ENCODE data around the gene MAGOHB. TPM values are rescaled to one million over a fixed set of nuclear protein-coding genes. Genes with fewer than 3 reads are reported as not detected.
"Not testable (repeated sequence)": the region's sequence is repeated elsewhere in the genome, so short reads cannot be mapped to it uniquely, and the experiment has no call there.

MAGOHB gene
- polyA plus RNA-seq, 4 donors = 4.9 to 27.7 (median 20.7) TPM

GRCh38 chr12:10611258-10611657 lies 2.2 kb downstream of the MAGOHB start:
- DNase-seq = not testable (repeated sequence)

GRCh38 chr12:10610188-10610587 lies 3.2 kb downstream of the MAGOHB start:
- Histone ChIP-seq H3K27ac (ENCODE audit: low read depth in 1 of 3, low read length in 2 of 3) (no peak overlapping the region), H3K27me3 (ENCODE audit: control insufficient read depth in 3 of 3, insufficient read depth in 3 of 3, low read length in 3 of 3) (no peaks in the 10 kb centered on the region), H3K4me1 (ENCODE audit: control insufficient read depth in 3 of 3, insufficient read depth in 2 of 3, low read depth in 1 of 3, low read length in 2 of 3) (peaks cover 0 to 4% (median 2%) of the 10 kb centered on the region in 3 donors), H3K36me3 (ENCODE audit: control insufficient read depth in 3 of 3, insufficient read depth in 2 of 3, low read depth in 1 of 3, low read length in 3 of 3) (peaks cover 2 to 6% (median 2%) of the 10 kb centered on the region in 3 donors), H3K9me3 (ENCODE audit: control insufficient read depth in 2 of 2, insufficient read depth in 1 of 2, low read depth in 1 of 2, low read length in 1 of 2) (no peaks in the 10 kb centered on the region), H3K4me3 (ENCODE audit: low read depth in 1 of 3, low read length in 3 of 3) (no peak overlapping the region)
- FAIRE-seq = no peak
- WGBS, 3 donors = 69 to 84% (median 75%) methylated on average over 3 of the region's 3 CpGs
- DNase-seq = no peak

More at GRCh38 chr12:10611258-10611657, 2.2 kb downstream of the MAGOHB start:
- WGBS, 3 donors = 77 to 87% (median 83%) methylated on average over 4 of the region's 4 CpGs
- H3K4me3 ChIP-seq (ENCODE audit: low read depth in 1 of 3, low read length in 3 of 3); H3K4me1 ChIP-seq (ENCODE audit: control insufficient read depth in 3 of 3, insufficient read depth in 2 of 3, low read depth in 1 of 3, low read length in 2 of 3); H3K9me3 ChIP-seq (ENCODE audit: control insufficient read depth in 2 of 2, insufficient read depth in 1 of 2, low read depth in 1 of 2, low read length in 1 of 2); H3K27me3 ChIP-seq (ENCODE audit: control insufficient read depth in 3 of 3, insufficient read depth in 3 of 3, low read length in 3 of 3); H3K36me3 ChIP-seq (ENCODE audit: control insufficient read depth in 3 of 3, insufficient read depth in 2 of 3, low read depth in 1 of 3, low read length in 3 of 3); H3K27ac ChIP-seq (ENCODE audit: low read depth in 1 of 3, low read length in 2 of 3); FAIRE-seq: not testable (repeated sequence)

GRCh38 chr12:10607885-10608458 lies 5.4 kb downstream of the MAGOHB start:
- WGBS, 3 donors = 88 to 91% (median 90%) methylated on average over 3 of the region's 3 CpGs
- Histone ChIP-seq H3K9me3 (ENCODE audit: control insufficient read depth in 2 of 2, insufficient read depth in 1 of 2, low read depth in 1 of 2, low read length in 1 of 2) (no peaks in the 10 kb centered on the region), H3K27me3 (ENCODE audit: control insufficient read depth in 3 of 3, insufficient read depth in 3 of 3, low read length in 3 of 3) (no peaks in the 10 kb centered on the region), H3K27ac (ENCODE audit: low read depth in 1 of 3, low read length in 2 of 3) (no peak overlapping the region), H3K4me1 (ENCODE audit: control insufficient read depth in 3 of 3, insufficient read depth in 2 of 3, low read depth in 1 of 3, low read length in 2 of 3) (peaks cover 0 to 4% (median 2%) of the 10 kb centered on the region in 3 donors), H3K36me3 (ENCODE audit: control insufficient read depth in 3 of 3, insufficient read depth in 2 of 3, low read depth in 1 of 3, low read length in 3 of 3) (peaks cover 2 to 8% (median 2%) of the 10 kb centered on the region in 3 donors), H3K4me3 (ENCODE audit: low read depth in 1 of 3, low read length in 3 of 3) (no peak overlapping the region)
- peak in 1 of 2 donors; percentile 4 for DNase-seq
- no peak for FAIRE-seq

GRCh38 chr12:10601860-10602259 lies 11.5 kb downstream of the MAGOHB start:
- 90 to 96% (median 93%) methylated on average over 2 of the region's 2 CpGs for WGBS, 3 donors
- Histone ChIP-seq H3K27me3 (ENCODE audit: control insufficient read depth in 3 of 3, insufficient read depth in 3 of 3, low read length in 3 of 3) (no peaks in the 10 kb centered on the region), H3K9me3 (ENCODE audit: control insufficient read depth in 2 of 2, insufficient read depth in 1 of 2, low read depth in 1 of 2, low read length in 1 of 2) (no peaks in the 10 kb centered on the region), H3K36me3 (ENCODE audit: control insufficient read depth in 3 of 3, insufficient read depth in 2 of 3, low read depth in 1 of 3, low read length in 3 of 3) (peaks cover 0 to 2% (median 0%) of the 10 kb centered on the region in 3 donors), H3K27ac (ENCODE audit: low read depth in 1 of 3, low read length in 2 of 3) (no peak overlapping the region), H3K4me3 (ENCODE audit: low read depth in 1 of 3, low read length in 3 of 3) (no peak overlapping the region), H3K4me1 (ENCODE audit: control insufficient read depth in 3 of 3, insufficient read depth in 2 of 3, low read depth in 1 of 3, low read length in 2 of 3) (no peaks in the 10 kb centered on the region)
- no peak for DNase-seq
- no peak for FAIRE-seq

GRCh38 chr12:10600988-10601387 lies 12.4 kb downstream of the MAGOHB start:
- Histone ChIP-seq H3K36me3 (ENCODE audit: control insufficient read depth in 3 of 3, insufficient read depth in 2 of 3, low read depth in 1 of 3, low read length in 3 of 3) (peaks cover 0 to 2% (median 0%) of the 10 kb centered on the region in 3 donors), H3K4me1 (ENCODE audit: control insufficient read depth in 3 of 3, insufficient read depth in 2 of 3, low read depth in 1 of 3, low read length in 2 of 3) (no peaks in the 10 kb centered on the region), H3K9me3 (ENCODE audit: control insufficient read depth in 2 of 2, insufficient read depth in 1 of 2, low read depth in 1 of 2, low read length in 1 of 2) (no peaks in the 10 kb centered on the region), H3K4me3 (ENCODE audit: low read depth in 1 of 3, low read length in 3 of 3) (no peak overlapping the region), H3K27me3 (ENCODE audit: control insufficient read depth in 3 of 3, insufficient read depth in 3 of 3, low read length in 3 of 3) (no peaks in the 10 kb centered on the region), H3K27ac (ENCODE audit: low read depth in 1 of 3, low read length in 2 of 3) (no peak overlapping the region)
- DNase-seq (no peak), FAIRE-seq (no peak)
- WGBS, 3 donors = 88 to 99% (median 95%) methylated on average over 6 of the region's 6 CpGs

- Histone ChIP-seq H3K36me3 (ENCODE audit: control insufficient read depth in 3 of 3, insufficient read depth in 2 of 3, low read depth in 1 of 3, low read length in 3 of 3) (no peaks in the 10 kb centered on the region), H3K4me1 (ENCODE audit: control insufficient read depth in 3 of 3, insufficient read depth in 2 of 3, low read depth in 1 of 3, low read length in 2 of 3) (no peaks in the 10 kb centered on the region), H3K27ac (ENCODE audit: low read depth in 1 of 3, low read length in 2 of 3) (no peak overlapping the region), H3K9me3 (ENCODE audit: control insufficient read depth in 2 of 2, insufficient read depth in 1 of 2, low read depth in 1 of 2, low read length in 1 of 2) (no peaks in the 10 kb centered on the region), H3K4me3 (ENCODE audit: low read depth in 1 of 3, low read length in 3 of 3) (no peak overlapping the region), H3K27me3 (ENCODE audit: control insufficient read depth in 3 of 3, insufficient read depth in 3 of 3, low read length in 3 of 3) (no peaks in the 10 kb centered on the region)
- FAIRE-seq = no peak
- no peak for DNase-seq
- 50 to 65% (median 51%) methylated on average over 2 of the region's 2 CpGs for WGBS, 3 donors
Observed at GRCh38 chr12:10595881-10596280, 17.5 kb downstream of the MAGOHB start.

- no peak for FAIRE-seq
- H3K36me3 ChIP-seq (ENCODE audit: control insufficient read depth in 3 of 3, insufficient read depth in 2 of 3, low read depth in 1 of 3, low read length in 3 of 3) = no peaks in the 10 kb centered on the region
- H3K4me1 ChIP-seq (ENCODE audit: control insufficient read depth in 3 of 3, insufficient read depth in 2 of 3, low read depth in 1 of 3, low read length in 2 of 3) = no peaks in the 10 kb centered on the region
- no peak overlapping the region for H3K27ac ChIP-seq (ENCODE audit: low read depth in 1 of 3, low read length in 2 of 3)
- no peak overlapping the region for H3K4me3 ChIP-seq (ENCODE audit: low read depth in 1 of 3, low read length in 3 of 3)
- H3K27me3 ChIP-seq (ENCODE audit: control insufficient read depth in 3 of 3, insufficient read depth in 3 of 3, low read length in 3 of 3) = no peaks in the 10 kb centered on the region
- H3K9me3 ChIP-seq (ENCODE audit: control insufficient read depth in 2 of 2, insufficient read depth in 1 of 2, low read depth in 1 of 2, low read length in 1 of 2) = no peaks in the 10 kb centered on the region
- WGBS, 3 donors = 89 to 97% (median 96%) methylated on average over 3 of the region's 3 CpGs
- DNase-seq = no peak
Observed at GRCh38 chr12:10590966-10591365, 22.4 kb downstream of the MAGOHB start.

- WGBS, 3 donors = 66 to 84% (median 73%) methylated on average over 1 of the region's 1 CpG
- Histone ChIP-seq H3K4me1 (ENCODE audit: control insufficient read depth in 3 of 3, insufficient read depth in 2 of 3, low read depth in 1 of 3, low read length in 2 of 3) (no peaks in the 10 kb centered on the region), H3K27ac (ENCODE audit: low read depth in 1 of 3, low read length in 2 of 3) (no peak overlapping the region), H3K36me3 (ENCODE audit: control insufficient read depth in 3 of 3, insufficient read depth in 2 of 3, low read depth in 1 of 3, low read length in 3 of 3) (peaks cover 0 to 2% (median 2%) of the 10 kb centered on the region in 3 donors), H3K4me3 (ENCODE audit: low read depth in 1 of 3, low read length in 3 of 3) (no peak overlapping the region), H3K9me3 (ENCODE audit: control insufficient read depth in 2 of 2, insufficient read depth in 1 of 2, low read depth in 1 of 2, low read length in 1 of 2) (peaks cover 1 to 4% of the 10 kb centered on the region in 2 donors), H3K27me3 (ENCODE audit: control insufficient read depth in 3 of 3, insufficient read depth in 3 of 3, low read length in 3 of 3) (no peaks in the 10 kb centered on the region)
- no peak for FAIRE-seq
- no peak for DNase-seq
Observed at GRCh38 chr12:10584415-10584814, 29.0 kb downstream of the MAGOHB start.

GRCh38 chr12:10582704-10583103 lies 30.7 kb downstream of the MAGOHB start:
- DNase-seq (no peak), FAIRE-seq (no peak)
- no peaks in the 10 kb centered on the region for H3K27me3 ChIP-seq (ENCODE audit: control insufficient read depth in 3 of 3, insufficient read depth in 3 of 3, low read length in 3 of 3)
- H3K4me3 ChIP-seq (ENCODE audit: low read depth in 1 of 3, low read length in 3 of 3) = no peak overlapping the region
- peaks cover 1 to 4% of the 10 kb centered on the region in 2 donors for H3K9me3 ChIP-seq (ENCODE audit: control insufficient read depth in 2 of 2, insufficient read depth in 1 of 2, low read depth in 1 of 2, low read length in 1 of 2)
- peaks cover 0 to 2% (median 2%) of the 10 kb centered on the region in 3 donors for H3K36me3 ChIP-seq (ENCODE audit: control insufficient read depth in 3 of 3, insufficient read depth in 2 of 3, low read depth in 1 of 3, low read length in 3 of 3)
- no peak overlapping the region for H3K27ac ChIP-seq (ENCODE audit: low read depth in 1 of 3, low read length in 2 of 3)
- H3K4me1 ChIP-seq (ENCODE audit: control insufficient read depth in 3 of 3, insufficient read depth in 2 of 3, low read depth in 1 of 3, low read length in 2 of 3) = no peaks in the 10 kb centered on the region
- 89 to 94% (median 91%) methylated on average over 3 of the region's 3 CpGs for WGBS, 3 donors
